ENCODE data around the gene C5orf46. TPM values are rescaled to one million over a fixed set of nuclear protein-coding genes. Genes with fewer than 3 reads are reported as not detected.

Gene C5orf46
- total and polyA plus RNA-seq, 12 donors = 1.8 TPM; not detected in 11

GRCh38 chr5:147887026-147887627, 19.2 kb downstream of the C5orf46 start:
- intact Hi-C loops (cut with DNase I) = loop anchor here in 1 of 2 donors (10.0 kb wide), 1 partner anchor 238 kb away; no protein-coding TSS in a partner anchor
- H3K36me3 ChIP-seq (replicated peaks in 1 of 2) = no peaks in the 10 kb centered on the region
- 2 to 8% (median 3%) methylated on average over 3 of the region's 3 CpGs for WGBS, 4 donors
- no peaks in the 10 kb centered on the region for H3K9me3 ChIP-seq (replicated peaks in 1 of 3)
- H3K27me3 ChIP-seq = no peaks in the 10 kb centered on the region
- no peak overlapping the region for H3K27ac ChIP-seq
- no peak for TF ChIP-seq POLR2A (IDR thresholded peaks at IDR 0.05)
- peak; percentile 14 to 61 (median 46) for TF ChIP-seq CTCF (IDR thresholded peaks at IDR 0.05)
- H3K4me1 ChIP-seq (replicated peaks in 1 of 2) = no peaks in the 10 kb centered on the region
- peak in 2 of 7 donors; percentile 13 to 23 for DNase-seq
- H3K4me3 ChIP-seq = no peak overlapping the region

GRCh38 chr5:147882586-147883313, 23.6 kb downstream of the C5orf46 start:
- 62 to 75% (median 65%) methylated on average over 6 of the region's 6 CpGs for WGBS, 4 donors
- no peaks in the 10 kb centered on the region for H3K36me3 ChIP-seq (replicated peaks in 1 of 2)
- no peak overlapping the region for H3K27ac ChIP-seq
- no peak for DNase-seq
- no peak for TF ChIP-seq POLR2A (IDR thresholded peaks at IDR 0.05)
- TF ChIP-seq CTCF (IDR thresholded peaks at IDR 0.05) = no peak
- no peaks in the 10 kb centered on the region for H3K9me3 ChIP-seq (replicated peaks in 1 of 3)
- no peak overlapping the region for H3K4me3 ChIP-seq
- H3K4me1 ChIP-seq (replicated peaks in 1 of 2) = no peaks in the 10 kb centered on the region
- intact Hi-C loops (cut with DNase I) = loop anchor here in 1 of 2 donors (10.0 kb wide), 1 partner anchor 242 kb away; no protein-coding TSS in a partner anchor
- H3K27me3 ChIP-seq = no peaks in the 10 kb centered on the region

GRCh38 chr5:147880487-147880886, 25.9 kb downstream of the C5orf46 start:
- TF ChIP-seq POLR2A (IDR thresholded peaks at IDR 0.05) (no peak), CTCF (IDR thresholded peaks at IDR 0.05) (no peak)
- DNase-seq = no peak
- WGBS, 4 donors = 80 to 92% (median 90%) methylated on average over 2 of the region's 2 CpGs
- Histone ChIP-seq H3K4me1 (replicated peaks in 1 of 2) (no peaks in the 10 kb centered on the region), H3K27ac (no peak overlapping the region), H3K4me3 (no peak overlapping the region), H3K27me3 (no peaks in the 10 kb centered on the region), H3K9me3 (replicated peaks in 1 of 3) (no peaks in the 10 kb centered on the region), H3K36me3 (replicated peaks in 1 of 2) (no peaks in the 10 kb centered on the region)
- intact Hi-C loops (cut with DNase I) = loop anchor here in 1 of 2 donors (10.0 kb wide), 1 partner anchor 244 kb away; no protein-coding TSS in a partner anchor

GRCh38 chr5:147879784-147880183, 26.6 kb downstream of the C5orf46 start:
- no peak overlapping the region for H3K27ac ChIP-seq
- intact Hi-C loops (cut with DNase I) = loop anchor here in 1 of 2 donors (10.0 kb wide), 1 partner anchor 245 kb away; no protein-coding TSS in a partner anchor
- H3K27me3 ChIP-seq = no peaks in the 10 kb centered on the region
- no peaks in the 10 kb centered on the region for H3K4me1 ChIP-seq (replicated peaks in 1 of 2)
- TF ChIP-seq POLR2A (IDR thresholded peaks at IDR 0.05) (no peak), CTCF (IDR thresholded peaks at IDR 0.05) (no peak)
- no peak for DNase-seq
- no peaks in the 10 kb centered on the region for H3K36me3 ChIP-seq (replicated peaks in 1 of 2)
- WGBS, 4 donors = 82 to 91% (median 90%) methylated on average over 3 of the region's 3 CpGs
- no peaks in the 10 kb centered on the region for H3K9me3 ChIP-seq (replicated peaks in 1 of 3)
- no peak overlapping the region for H3K4me3 ChIP-seq

All from adrenal gland (tissue), 12 donors.